CD14-positive monocyte (primary cell): ENCODE measurements around the gene CAPN8. TPM values are rescaled to one million over a fixed set of nuclear protein-coding genes. Genes with fewer than 3 reads are reported as not detected.

Source experiments
- DNase-seq, 3 donors: peaks; one replicate each; pipeline ENCODE4 v3.0.0-alpha.2; 2011 to 2022
- H2AFZ ChIP-seq: 2 replicates; pipeline ENCODE4 v1.6.0; 2012; ENCODE audit warnings: mild to moderate bottlenecking, low read depth, low read length, inconsistent platforms; ENCODE audit not compliant: insufficient read depth, poor library complexity, severe bottlenecking
- H3K27ac ChIP-seq, 2 donors: 1 replicate in 1 of 2; 2 replicates in 1 of 2; pipeline ENCODE4 v1.5.1; 2012 to 2013; ENCODE audit warnings: low read length in 2 of 2, control low read depth in 1 of 2, inconsistent platforms in 1 of 2, low read depth in 1 of 2, mild to moderate bottlenecking in 1 of 2
- H3K27me3 ChIP-seq, 2 donors: one replicate each; pipeline versions ENCODE4 v1.6.0 to v1.6.1; 2011 to 2013; ENCODE audit warnings: low read length in 2 of 2; ENCODE audit not compliant: control insufficient read depth in 2 of 2, insufficient read depth in 2 of 2
- H3K36me3 ChIP-seq, 2 donors: replicated peaks in 1 of 2; 1 replicate in 1 of 2; 2 replicates in 1 of 2; pipeline versions ENCODE4 v1.5.1 to v1.6.1; 2012 to 2013; ENCODE audit warnings: low read length in 2 of 2, control low read depth in 1 of 2, inconsistent platforms in 1 of 2, mild to moderate bottlenecking in 1 of 2; ENCODE audit not compliant: insufficient read depth in 2 of 2, control insufficient read depth in 1 of 2
- H3K4me1 ChIP-seq, 2 donors: 1 replicate in 1 of 2; 2 replicates in 1 of 2; pipeline versions ENCODE4 v1.5.1 to v1.6.1; 2012 to 2013; ENCODE audit warnings: low read length in 2 of 2, control low read depth in 1 of 2, inconsistent platforms in 1 of 2, mild to moderate bottlenecking in 1 of 2, moderate library complexity in 1 of 2; ENCODE audit not compliant: insufficient read depth in 2 of 2, control insufficient read depth in 1 of 2
- H3K4me2 ChIP-seq: replicated peaks from 2 replicates; pipeline ENCODE3; 2012; ENCODE audit warnings: low read length, moderate library complexity, mild to moderate bottlenecking; ENCODE audit not compliant: poor library complexity, severe bottlenecking; ENCODE audit errors: extremely low read depth
- H3K4me3 ChIP-seq, 3 experiments: fragments of 200-600 bp in 1 of 3; sonication (generic) in 1 of 3; replicated peaks in 1 of 3; 1 replicate in 2 of 3; 2 replicates in 1 of 3; pipeline ENCODE4 v1.5.1; 2011 to 2013; ENCODE audit warnings: low read length in 3 of 3, mild to moderate bottlenecking in 3 of 3, control low read depth in 2 of 3, low read depth in 2 of 3, inconsistent platforms in 1 of 3, moderate library complexity in 1 of 3
- H3K79me2 ChIP-seq: 2 replicates; pipeline ENCODE4 v1.6.0; 2012; ENCODE audit warnings: mild to moderate bottlenecking, control low read depth, inconsistent platforms, low read length, moderate library complexity; ENCODE audit not compliant: insufficient read depth
- H3K9ac ChIP-seq: 2 replicates; pipeline ENCODE4 v1.6.0; 2017; ENCODE audit warnings: low read length, mild to moderate bottlenecking; ENCODE audit not compliant: insufficient read depth, poor library complexity, severe bottlenecking
- H3K9me3 ChIP-seq, 2 donors: replicated peaks in 1 of 2; 1 replicate in 1 of 2; 2 replicates in 1 of 2; pipeline versions ENCODE4 v1.5.1 to v1.6.1; 2012 to 2013; ENCODE audit warnings: low read length in 2 of 2, control low read depth in 1 of 2; ENCODE audit not compliant: control insufficient read depth in 1 of 2, insufficient read depth in 1 of 2
- H4K20me1 ChIP-seq: 2 replicates; pipeline ENCODE4 v1.6.0; 2012; ENCODE audit warnings: mild to moderate bottlenecking, low read length, control low read depth, moderate library complexity; ENCODE audit not compliant: insufficient read depth
- H3K27ac Mint-ChIP-seq, 7 donors: one replicate each; pipeline ENCODE4 v1.8.0; 2020; ENCODE audit warnings: mild to moderate bottlenecking in 7 of 7, mixed read lengths in 7 of 7, moderate library complexity in 6 of 7, inconsistent platforms in 2 of 7
- H3K27me3 Mint-ChIP-seq, 3 donors: one replicate each; pipeline ENCODE4 v1.8.0; 2021 to 2022; ENCODE audit warnings: low read depth in 3 of 3, mild to moderate bottlenecking in 3 of 3, mixed read lengths in 3 of 3, moderate library complexity in 3 of 3, inconsistent platforms in 1 of 3
- H3K36me3 Mint-ChIP-seq, 2 donors: one replicate each; pipeline ENCODE4 v1.8.0; 2020; ENCODE audit warnings: mixed read lengths in 2 of 2, inconsistent platforms in 1 of 2, mild to moderate bottlenecking in 1 of 2
- H3K4me1 Mint-ChIP-seq: one replicate; pipeline ENCODE4 v1.8.0; 2020; ENCODE audit warnings: mild to moderate bottlenecking, mixed read lengths
- H3K4me3 Mint-ChIP-seq, 2 donors: one replicate each; pipeline ENCODE4 v1.8.0; 2020; ENCODE audit warnings: mild to moderate bottlenecking in 2 of 2, mixed read lengths in 2 of 2, moderate library complexity in 1 of 2
- H3K9me3 Mint-ChIP-seq, 7 donors: one replicate each; pipeline ENCODE4 v1.8.0; 2020 to 2022; ENCODE audit warnings: mixed read lengths in 7 of 7, mild to moderate bottlenecking in 6 of 7, moderate library complexity in 6 of 7, inconsistent platforms in 2 of 7
- CTCF ChIP-seq: fragments of 200-600 bp; IDR thresholded peaks from one replicate; pipeline ENCODE4 v1.8.0; 2022; ENCODE audit warnings: antibody characterized with exemption, mild to moderate bottlenecking
- WGBS: methylation state at CpG from one replicate; pipeline ENCODE4 v1.1.5; 2013; ENCODE audit warnings: missing lambda C conversion rate; ENCODE audit not compliant: insufficient coverage; 5-methylcytosine and 5-hydroxymethylcytosine counted together
- intact Hi-C, 2 donors: fragments of 100-400 bp; cut with micrococcal nuclease; formaldehyde crosslinking; loops; one replicate each; pipeline versions ENCODE4 v1.15.0 to v1.15.1; 2023
- polyA plus RNA-seq, 3 donors: library from polyadenylated mRNA; depleted of rRNA in 1 of 3; unstranded in 2 of 3; stranded (reverse) in 1 of 3; fragments of 300-500 nt in 2 of 3; fragments of >200 nt in 1 of 3; fragmentation: Illumina TruSeq in 2 of 3; gene quantifications; 1 replicate in 2 of 3; 2 replicates in 1 of 3; pipeline ENCODE4 v1.2.3, GENCODE V29; 2012 to 2021

Gene CAPN8
- polyA plus RNA-seq, 3 donors = 0.40 TPM; not detected in 2

DNA sequence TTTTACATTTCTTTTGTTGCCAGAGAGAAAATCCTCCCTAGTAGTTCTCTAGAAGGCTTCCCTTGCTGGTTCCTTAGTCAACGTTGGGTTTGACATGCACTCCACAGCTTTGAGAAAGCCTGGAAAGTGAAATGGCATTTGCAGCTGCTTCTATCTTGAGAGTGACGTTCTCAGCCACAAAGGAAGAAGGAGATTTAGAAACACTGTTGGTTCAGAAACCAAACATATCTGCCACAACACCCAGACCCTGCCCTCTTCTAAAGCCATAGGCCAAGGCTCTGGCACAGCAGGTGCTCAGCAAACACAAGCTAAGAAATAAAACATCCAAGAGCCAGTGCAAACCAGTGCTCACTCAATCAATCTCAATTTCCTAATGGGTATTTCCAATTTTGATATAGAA lies 150.9 kb downstream of the CAPN8 start:
- no peak overlapping the region for H3K4me3 ChIP-seq
- 53% methylated on average over 2 of the region's 2 CpGs for WGBS
- H3K36me3 ChIP-seq = no peaks in the 10 kb centered on the region
- intact Hi-C loops = no loop called here
- peaks cover 6 to 12% of the 10 kb centered on the region in 2 donors for H3K9me3 ChIP-seq
- TF ChIP-seq CTCF = no peak
- no peaks in the 10 kb centered on the region for H3K79me2 ChIP-seq
- no peak overlapping the region for H2AFZ ChIP-seq
- Mint-ChIP-seq H3K4me1 (no peaks in the 10 kb centered on the region), H3K4me3 (no peak overlapping the region), H3K27me3 (peaks cover 6 to 14% (median 8%) of the 10 kb centered on the region in 3 donors), H3K36me3 (no peaks in the 10 kb centered on the region), H3K9me3 (peaks cover 12 to 31% (median 17%) of the 10 kb centered on the region in 7 donors), H3K27ac (no peak overlapping the region)
- H3K9ac ChIP-seq = no peak overlapping the region
- no peaks in the 10 kb centered on the region for H3K4me1 ChIP-seq
- no peaks in the 10 kb centered on the region for H4K20me1 ChIP-seq
- DNase-seq = no peak
- no peak overlapping the region for H3K4me2 ChIP-seq
- no peak overlapping the region for H3K27ac ChIP-seq
- no peaks in the 10 kb centered on the region for H3K27me3 ChIP-seq

DNA sequence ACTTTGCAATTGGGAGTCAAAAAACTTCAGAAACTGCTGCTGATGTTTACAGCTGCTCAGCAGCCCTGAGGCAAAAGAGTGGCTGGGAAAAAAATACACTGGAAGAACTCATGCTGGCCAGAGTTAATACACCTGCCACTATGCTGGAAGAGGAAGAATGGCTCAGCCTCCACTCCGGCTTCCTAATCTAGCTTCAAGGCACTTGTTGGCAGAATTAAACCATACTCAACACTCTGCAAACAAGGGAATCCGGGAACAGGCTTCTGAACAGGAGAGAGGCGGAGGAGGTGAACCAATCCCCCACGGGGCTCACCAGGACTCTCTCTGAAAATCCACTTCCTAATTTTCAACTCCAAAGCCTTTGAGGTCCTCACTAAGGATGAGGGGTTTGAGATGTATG lies 152.2 kb downstream of the CAPN8 start:
- no peak overlapping the region for H2AFZ ChIP-seq
- no peak for TF ChIP-seq CTCF
- H3K4me2 ChIP-seq = no peak overlapping the region
- intact Hi-C loops = no loop called here
- no peaks in the 10 kb centered on the region for H3K79me2 ChIP-seq
- Mint-ChIP-seq H3K9me3 (peaks cover 9 to 29% (median 14%) of the 10 kb centered on the region in 7 donors), H3K4me3 (no peak overlapping the region), H3K36me3 (no peaks in the 10 kb centered on the region), H3K27me3 (peaks cover 5 to 14% (median 8%) of the 10 kb centered on the region in 3 donors), H3K27ac (no peak overlapping the region), H3K4me1 (no peaks in the 10 kb centered on the region)
- peaks cover 6 to 12% of the 10 kb centered on the region in 2 donors for H3K9me3 ChIP-seq
- no peak overlapping the region for H3K4me3 ChIP-seq
- H3K27ac ChIP-seq = no peak overlapping the region
- no peak for DNase-seq
- no peaks in the 10 kb centered on the region for H4K20me1 ChIP-seq
- H3K36me3 ChIP-seq = no peaks in the 10 kb centered on the region
- no peak overlapping the region for H3K9ac ChIP-seq
- no peaks in the 10 kb centered on the region for H3K4me1 ChIP-seq
- H3K27me3 ChIP-seq = no peaks in the 10 kb centered on the region
- whole genome bisulfite sequencing = no CpG with 5 or more reads among the region's 4 CpGs
